SK-N-SH treated with all-trans-retinoic acid at 6 μM for 48 hours (cell line): ENCODE measurements around the gene SCRT2.

ENCODE experiments used
- ARNTL ChIP-seq: fragments of 450-650 bp; formaldehyde crosslinking; IDR thresholded peaks from 2 replicates; pipeline ENCODE4 v1.5.0; 2020; ENCODE audit warnings: low read depth, mild to moderate bottlenecking, moderate library complexity, borderline replicate concordance
- ESRRG ChIP-seq: fragments of 250-450 bp; sonication (Bioruptor Pico); IDR thresholded peaks from 2 replicates; pipeline ENCODE4 v1.6.1; 2021; ENCODE audit warnings: mild to moderate bottlenecking
- GLIS3 ChIP-seq: fragments of 250-450 bp; sonication (Bioruptor Pico); IDR thresholded peaks from 2 replicates; pipeline ENCODE4 v1.5.0; 2020; ENCODE audit warnings: mild to moderate bottlenecking, moderate library complexity
- POU6F1 ChIP-seq: fragments of 250-450 bp; sonication (Bioruptor Pico); IDR thresholded peaks from 2 replicates; pipeline ENCODE4 v1.8.0; 2021; ENCODE audit warnings: low read depth, mild to moderate bottlenecking, moderate library complexity, borderline replicate concordance
- SNAI2 ChIP-seq: fragments of 250-450 bp; sonication (Bioruptor Pico); IDR thresholded peaks from 2 replicates; pipeline ENCODE4 v1.5.0; 2020; ENCODE audit warnings: mild to moderate bottlenecking, moderate library complexity
- ZFP3 ChIP-seq: fragments of 250-450 bp; sonication (Bioruptor Pico); IDR thresholded peaks from 2 replicates; pipeline ENCODE4 v1.5.0; 2020; ENCODE audit warnings: mild to moderate bottlenecking, moderate library complexity
- ZFP30 ChIP-seq: fragments of 450-650 bp; formaldehyde crosslinking; IDR thresholded peaks from 2 replicates; pipeline ENCODE4 v1.5.0; 2022; ENCODE audit warnings: mild to moderate bottlenecking, moderate library complexity
- TF ChIP-seq, protein P1 (sequence below): fragments of 250-450 bp; sonication (Bioruptor Pico); IDR thresholded peaks from 2 replicates; pipeline ENCODE4 v1.8.0; 2020; ENCODE audit warnings: mild to moderate bottlenecking, moderate library complexity, borderline replicate concordance

GRCh38 chr20:672963-673602 is 2.5 kb downstream of the SCRT2 start:
- TF ChIP-seq, protein P1, sequence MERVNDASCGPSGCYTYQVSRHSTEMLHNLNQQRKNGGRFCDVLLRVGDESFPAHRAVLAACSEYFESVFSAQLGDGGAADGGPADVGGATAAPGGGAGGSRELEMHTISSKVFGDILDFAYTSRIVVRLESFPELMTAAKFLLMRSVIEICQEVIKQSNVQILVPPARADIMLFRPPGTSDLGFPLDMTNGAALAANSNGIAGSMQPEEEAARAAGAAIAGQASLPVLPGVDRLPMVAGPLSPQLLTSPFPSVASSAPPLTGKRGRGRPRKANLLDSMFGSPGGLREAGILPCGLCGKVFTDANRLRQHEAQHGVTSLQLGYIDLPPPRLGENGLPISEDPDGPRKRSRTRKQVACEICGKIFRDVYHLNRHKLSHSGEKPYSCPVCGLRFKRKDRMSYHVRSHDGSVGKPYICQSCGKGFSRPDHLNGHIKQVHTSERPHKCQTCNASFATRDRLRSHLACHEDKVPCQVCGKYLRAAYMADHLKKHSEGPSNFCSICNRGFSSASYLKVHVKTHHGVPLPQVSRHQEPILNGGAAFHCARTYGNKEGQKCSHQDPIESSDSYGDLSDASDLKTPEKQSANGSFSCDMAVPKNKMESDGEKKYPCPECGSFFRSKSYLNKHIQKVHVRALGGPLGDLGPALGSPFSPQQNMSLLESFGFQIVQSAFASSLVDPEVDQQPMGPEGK: no peak
- no peak for TF ChIP-seq ESRRG (CRISPR knock-in tag)
- TF ChIP-seq ZFP30 (CRISPR knock-in tag): no peak
- no peak for TF ChIP-seq SNAI2
- no peak for TF ChIP-seq GLIS3
- TF ChIP-seq POU6F1 (CRISPR knock-in tag): no peak
- no peak for TF ChIP-seq ARNTL
- TF ChIP-seq ZFP3: no peak
